HCT116 (cell line): ENCODE measurements around the gene SLC6A11. TPM values are rescaled to one million over a fixed set of nuclear protein-coding genes. Genes with fewer than 3 reads are reported as not detected.

Experiments used
- ATAC-seq: fragments of 200-7000 bp; cut with Tn5 transposase; 2 replicates; pipeline ENCODE4 v1.9.1; 2020; ENCODE audit warnings: mild to moderate bottlenecking, moderate library complexity
- BruUV-seq: library from RNA; stranded (reverse); fragments of 400-500 nt; replicated peaks from 2 replicates; lab custom pipeline; 2021; lab: Mats Ljungman, UMichigan
- CTCF ChIA-PET: fragments of 300-600 bp; sonication (Branson Sonifier 250); formaldehyde crosslinking; loops from one replicate; lab custom pipeline; 2021; ENCODE audit warnings: antibody characterized with exemption; lab: Charles Lee
- POLR2A ChIA-PET: fragments of 300-600, 350-600 bp; sonication (Branson Sonifier 250); formaldehyde crosslinking; loops from one replicate; lab custom pipeline; 2021; ENCODE audit warnings: antibody characterized with exemption; lab: Charles Lee
- RAD21 ChIA-PET, 2 experiments: fragments of 300-600 bp; sonication (Branson Sonifier 250); formaldehyde crosslinking; loops; one replicate each; lab custom pipeline; 2023; ENCODE audit warnings: low total read pairs in 2 of 2; ENCODE audit not compliant: uncharacterized antibody in 2 of 2, unreplicated experiment in 2 of 2, low non-redundant PET in 1 of 2; lab: Charles Lee
- DNase-seq: peaks from one replicate; pipeline ENCODE4 v3.0.0-alpha.2; 2010; ENCODE audit warnings: low read depth, low spot score
- H2AFZ ChIP-seq: fragments of 200-600 bp; shearing (Covaris generic), sonication (generic); 2 replicates; pipeline ENCODE4 v1.6.1; 2017; ENCODE audit warnings: low read depth, mixed run types, mixed read lengths, antibody characterized with exemption, low read length; ENCODE audit not compliant: poor library complexity, severe bottlenecking
- H3K27ac ChIP-seq: 2 replicates; pipeline ENCODE4 v1.5.1; 2012; ENCODE audit warnings: low read depth, low read length
- H3K27me3 ChIP-seq: fragments of 200-600 bp; sonication (generic); 2 replicates; pipeline ENCODE4 v1.6.1; 2016; ENCODE audit warnings: mixed run types, low read length, mixed read lengths; ENCODE audit not compliant: insufficient read depth
- H3K36me3 ChIP-seq, 2 experiments: fragments of 200-500 bp in 1 of 2; fragments of 200-600 bp in 1 of 2; sonication (Bioruptor generic) in 1 of 2; sonication (generic) in 1 of 2; 2 replicates each; pipeline versions ENCODE4 v1.5.1 to v1.6.1; 2014 to 2016; ENCODE audit warnings: low read length in 2 of 2, inconsistent platforms in 1 of 2, mixed read lengths in 1 of 2, mixed run types in 1 of 2; ENCODE audit not compliant: insufficient read depth in 2 of 2, control insufficient read depth in 1 of 2
- H3K4me1 ChIP-seq, 2 experiments: fragments of 200-600 bp in 1 of 2; sonication (generic) in 1 of 2; 2 replicates each; pipeline versions ENCODE4 v1.5.1 to v1.6.1; 2012 to 2017; ENCODE audit warnings: low read length in 2 of 2, inconsistent platforms in 1 of 2, mild to moderate bottlenecking in 1 of 2, mixed read lengths in 1 of 2, mixed run types in 1 of 2, moderate library complexity in 1 of 2; ENCODE audit not compliant: insufficient read depth in 2 of 2, control insufficient read depth in 1 of 2
- H3K4me2 ChIP-seq: fragments of 200-600 bp; sonication (generic); 2 replicates; pipeline ENCODE4 v1.6.1; 2017; ENCODE audit warnings: mixed run types, low read length, mixed read lengths
- H3K4me3 ChIP-seq, 2 experiments: fragments of 200-600 bp in 1 of 2; sonication (generic) in 1 of 2; replicated peaks in 1 of 2; 2 replicates each; pipeline ENCODE4 v1.5.1; 2011 to 2016; ENCODE audit warnings: low read length in 2 of 2, control low read depth in 1 of 2, low read depth in 1 of 2, mild to moderate bottlenecking in 1 of 2, mixed read lengths in 1 of 2, mixed run types in 1 of 2
- H3K79me2 ChIP-seq: fragments of 200-600 bp; sonication (generic); 2 replicates; pipeline ENCODE4 v1.6.1; 2017; ENCODE audit warnings: mild to moderate bottlenecking, mixed run types, low read length, moderate library complexity, mixed read lengths; ENCODE audit not compliant: insufficient read depth
- H3K9ac ChIP-seq: fragments of 200-600 bp; sonication (generic); 2 replicates; pipeline ENCODE4 v1.6.1; 2016; ENCODE audit warnings: low read length, mixed read lengths
- H3K9me2 ChIP-seq: fragments of 200-600 bp; sonication (generic), shearing (Covaris generic); 2 replicates; pipeline ENCODE4 v1.6.1; 2017; ENCODE audit warnings: mixed run types, mild to moderate bottlenecking, moderate library complexity; ENCODE audit not compliant: insufficient read depth
- H3K9me3 ChIP-seq, 2 experiments: fragments of 200-500 bp in 1 of 2; fragments of 200-600 bp in 1 of 2; sonication (Bioruptor generic) in 1 of 2; sonication (generic) in 1 of 2; 2 replicates each; pipeline ENCODE4 v1.6.1; 2014 to 2017; ENCODE audit warnings: low read length in 2 of 2, mixed read lengths in 2 of 2, inconsistent platforms in 1 of 2, low read depth in 1 of 2, mild to moderate bottlenecking in 1 of 2, mixed run types in 1 of 2, moderate library complexity in 1 of 2; ENCODE audit not compliant: control insufficient read depth in 1 of 2, insufficient read depth in 1 of 2
- H4K20me1 ChIP-seq: fragments of 200-600 bp; sonication (generic), shearing (Covaris generic); 2 replicates; pipeline ENCODE4 v1.6.1; 2017; ENCODE audit warnings: mixed run types, mild to moderate bottlenecking, moderate library complexity; ENCODE audit not compliant: insufficient read depth
- ATF3 ChIP-seq: IDR thresholded peaks from 2 replicates; pipeline ENCODE4 v1.6.1; 2012
- CEBPB ChIP-seq: IDR thresholded peaks from 2 replicates; pipeline ENCODE4 v1.6.1; 2012; ENCODE audit warnings: low read depth
- CTCF ChIP-seq, 3 experiments: fragments of 200-600 bp in 1 of 3; sonication (generic) in 1 of 3; IDR thresholded peaks in 2 of 3; conservative IDR thresholded peaks in 1 of 3; 2 replicates each; pipeline ENCODE4 v1.5.1; 2012 to 2017; ENCODE audit warnings: low read depth in 2 of 3, low read length in 2 of 3, antibody characterized with exemption in 1 of 3, borderline replicate concordance in 1 of 3, control low read depth in 1 of 3, mild to moderate bottlenecking in 1 of 3, mixed read lengths in 1 of 3, mixed run types in 1 of 3, moderate library complexity in 1 of 3; ENCODE audit not compliant: insufficient read depth in 1 of 3
- EZH2 ChIP-seq: fragments of 200-600 bp; sonication (generic); IDR thresholded peaks from 2 replicates; pipeline ENCODE4 v1.6.1; 2017; ENCODE audit warnings: antibody characterized with exemption, mixed run types
- POLR2A ChIP-seq: IDR thresholded peaks from 2 replicates; pipeline ENCODE4 v1.7.0; 2011; ENCODE audit warnings: borderline replicate concordance; ENCODE audit not compliant: insufficient read depth, insufficient read length; ENCODE audit errors: extremely low read depth
- POLR2AphosphoS5 ChIP-seq: IDR thresholded peaks from 2 replicates; pipeline ENCODE4 v1.6.1; 2011; ENCODE audit warnings: mild to moderate bottlenecking, low read depth, low read length, moderate library complexity
- RAD21 ChIP-seq: IDR thresholded peaks from 2 replicates; pipeline ENCODE4 v1.6.1; 2012; ENCODE audit warnings: low read depth, mild to moderate bottlenecking
- SIN3A ChIP-seq: IDR thresholded peaks from 2 replicates; pipeline ENCODE4 v1.6.1; 2012; ENCODE audit warnings: low read depth
- YY1 ChIP-seq: IDR thresholded peaks from 2 replicates; pipeline ENCODE4 v1.6.1; 2011; ENCODE audit warnings: low read length, low read depth, moderate library complexity, mild to moderate bottlenecking; ENCODE audit not compliant: insufficient replicate concordance; ENCODE audit errors: extremely low read depth
- intact Hi-C: fragments of 100-400 bp; cut with micrococcal nuclease; formaldehyde crosslinking; loops from 2 replicates; pipeline ENCODE4 v1.10.0; 2022
- total RNA-seq: library from RNA; stranded (reverse); gene quantifications from one replicate; pipeline ENCODE4 v1.2.1, GENCODE V29; 2021; ENCODE audit not compliant: unreplicated experiment
- TF ChIP-seq, protein P1 (sequence below): IDR thresholded peaks from 2 replicates; pipeline ENCODE4 v1.6.1; 2012
- TF ChIP-seq, protein P2 (sequence below): IDR thresholded peaks from 2 replicates; pipeline ENCODE4 v1.6.1; 2011; ENCODE audit warnings: mild to moderate bottlenecking, low read length, moderate library complexity; ENCODE audit not compliant: insufficient replicate concordance; ENCODE audit errors: extremely low read depth

The SLC6A11 gene
- total RNA-seq, 1 experiment from 2014 or later: not detected

DNA sequence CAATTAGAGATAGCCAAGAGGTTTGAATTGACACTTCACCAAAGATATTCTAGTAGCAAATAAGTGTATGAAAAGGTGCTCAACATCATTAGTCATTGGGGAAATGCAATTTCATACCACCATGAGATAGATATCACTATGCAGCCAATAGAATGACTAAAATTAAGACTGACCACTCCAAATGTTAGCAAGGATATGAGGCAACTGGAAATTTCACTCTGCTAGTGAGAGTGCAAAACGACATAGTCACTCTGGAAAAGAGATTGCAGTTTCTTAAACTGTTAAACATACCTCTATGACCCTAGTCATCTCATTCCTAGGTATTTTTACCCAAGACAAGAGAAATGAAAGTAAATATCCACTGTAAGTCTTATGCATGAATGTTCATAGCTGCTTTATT lies 27.6 kb upstream of the SLC6A11 start:
- H2AFZ ChIP-seq: no peak overlapping the region

DNA sequence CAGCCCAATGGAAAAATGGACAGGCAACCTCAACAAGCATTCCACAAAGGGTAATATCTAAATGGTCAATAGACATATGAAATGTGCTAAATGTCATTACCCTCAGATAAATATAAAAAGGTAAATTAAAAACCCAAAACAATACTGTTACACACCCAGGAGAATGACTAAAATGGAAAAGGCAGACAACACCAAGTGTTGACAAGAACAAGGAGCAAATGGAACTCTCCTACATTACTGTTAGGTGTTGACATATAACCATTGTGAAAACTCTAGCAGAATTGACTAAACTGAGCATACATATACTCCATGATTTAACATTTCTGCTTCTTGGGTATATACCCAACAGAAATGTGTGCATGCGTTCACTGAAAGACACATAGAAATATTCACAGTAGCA lies 25.3 kb upstream of the SLC6A11 start:
- Histone ChIP-seq H3K27ac (no peak overlapping the region), H3K27me3 (peaks cover 81% of the 10 kb centered on the region), H3K9ac (no peak overlapping the region), H3K4me1 (no peaks in the 10 kb centered on the region), H3K9me3 (no peaks in the 10 kb centered on the region), H2AFZ (no peak overlapping the region), H4K20me1 (no peaks in the 10 kb centered on the region), H3K9me2 (no peaks in the 10 kb centered on the region), H3K4me2 (no peak overlapping the region), H3K79me2 (no peaks in the 10 kb centered on the region)
- no TSS peak for BruUV-seq
- ChIA-PET RAD21 (no interaction called here), CTCF (interaction anchor here (1.4 kb wide), 1 partner anchor 18 kb away, joined by 5 read pairs; no protein-coding TSS in a partner anchor), POLR2A (no interaction called here)
- intact Hi-C loops: no loop called here
- DNase-seq (no peak), ATAC-seq (no peak)
- no peak for TF ChIP-seq CEBPB
- no peak for TF ChIP-seq ATF3
- no peak for TF ChIP-seq CTCF (IDR thresholded peaks at IDR 0.05 in 2 of 3, conservative IDR thresholded peaks at IDR 0.05 in 1 of 3; ENCODE audit: borderline replicate concordance in 1 of 3, insufficient read depth in 1 of 3, low read depth in 2 of 3, low read length in 2 of 3)
- TF ChIP-seq, protein P1, sequence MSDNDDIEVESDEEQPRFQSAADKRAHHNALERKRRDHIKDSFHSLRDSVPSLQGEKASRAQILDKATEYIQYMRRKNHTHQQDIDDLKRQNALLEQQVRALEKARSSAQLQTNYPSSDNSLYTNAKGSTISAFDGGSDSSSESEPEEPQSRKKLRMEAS: no peak
- TF ChIP-seq RAD21: no peak
- TF ChIP-seq, protein P2, sequence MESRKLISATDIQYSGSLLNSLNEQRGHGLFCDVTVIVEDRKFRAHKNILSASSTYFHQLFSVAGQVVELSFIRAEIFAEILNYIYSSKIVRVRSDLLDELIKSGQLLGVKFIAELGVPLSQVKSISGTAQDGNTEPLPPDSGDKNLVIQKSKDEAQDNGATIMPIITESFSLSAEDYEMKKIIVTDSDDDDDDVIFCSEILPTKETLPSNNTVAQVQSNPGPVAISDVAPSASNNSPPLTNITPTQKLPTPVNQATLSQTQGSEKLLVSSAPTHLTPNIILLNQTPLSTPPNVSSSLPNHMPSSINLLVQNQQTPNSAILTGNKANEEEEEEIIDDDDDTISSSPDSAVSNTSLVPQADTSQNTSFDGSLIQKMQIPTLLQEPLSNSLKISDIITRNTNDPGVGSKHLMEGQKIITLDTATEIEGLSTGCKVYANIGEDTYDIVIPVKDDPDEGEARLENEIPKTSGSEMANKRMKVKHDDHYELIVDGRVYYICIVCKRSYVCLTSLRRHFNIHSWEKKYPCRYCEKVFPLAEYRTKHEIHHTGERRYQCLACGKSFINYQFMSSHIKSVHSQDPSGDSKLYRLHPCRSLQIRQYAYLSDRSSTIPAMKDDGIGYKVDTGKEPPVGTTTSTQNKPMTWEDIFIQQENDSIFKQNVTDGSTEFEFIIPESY: no peak
- TF ChIP-seq POLR2A: no peak
- no peak for TF ChIP-seq POLR2AphosphoS5
- TF ChIP-seq, all 23 proteins: peak for 0
- no peak overlapping the region for H3K4me3 ChIP-seq
- no peaks in the 10 kb centered on the region for H3K36me3 ChIP-seq

More for the DNA sequence above, 27.6 kb upstream of the SLC6A11 start:
- no peak for ATAC-seq
- DNase-seq: no peak
- H3K4me2 ChIP-seq: no peak overlapping the region
- H3K36me3 ChIP-seq: no peaks in the 10 kb centered on the region
- no peaks in the 10 kb centered on the region for H3K4me1 ChIP-seq
- BruUV-seq: no TSS peak
- TF ChIP-seq EZH2: 0 out of 2 replicates have a peak, but pooled peaks have one; percentile 60
- no peak for TF ChIP-seq SIN3A
- no peak for TF ChIP-seq YY1
- no peaks in the 10 kb centered on the region for H3K9me2 ChIP-seq
- no peak overlapping the region for H3K9ac ChIP-seq
- H4K20me1 ChIP-seq: no peaks in the 10 kb centered on the region
- no peaks in the 10 kb centered on the region for H3K9me3 ChIP-seq
- RAD21 ChIA-PET: no interaction called here
- no peak overlapping the region for H3K27ac ChIP-seq
- H3K27me3 ChIP-seq: peaks cover 60% of the 10 kb centered on the region
- H3K4me3 ChIP-seq: no peak overlapping the region
- intact Hi-C loops: no loop called here
- POLR2A ChIA-PET: no interaction called here
- no peaks in the 10 kb centered on the region for H3K79me2 ChIP-seq
- CTCF ChIA-PET: no interaction called here
